ENCODE results near the gene EFCAB14.

GRCh38 chr1:46757247-46757955, 38.5 kb upstream of the EFCAB14 start:
- TF ChIP-seq PKNOX1 (IDR thresholded peaks at IDR 0.05) (no peak), FOXA1 (IDR thresholded peaks at IDR 0.05) (no peak), SP1 (IDR thresholded peaks at IDR 0.05) (no peak), CTBP1 (IDR thresholded peaks at IDR 0.05; ENCODE audit: borderline replicate concordance) (no peak), FOXM1 (IDR thresholded peaks at IDR 0.05; ENCODE audit: borderline replicate concordance) (no peak), SUZ12 (IDR thresholded peaks at IDR 0.05) (no peak), ELF4 (IDR thresholded peaks at IDR 0.05) (no peak), ZNF384 (IDR thresholded peaks at IDR 0.05) (no peak), HDGF (IDR thresholded peaks at IDR 0.05; ENCODE audit: borderline replicate concordance) (no peak), ARNT (IDR thresholded peaks at IDR 0.05) (no peak)
